DMS79 (cell line): ENCODE data around the gene QRFP.

ENCODE experiments used
- DNase-seq: peaks from one replicate; lab custom pipeline; 2025; lab: John Stamatoyannopoulos, UW

The QRFP gene

DNA sequence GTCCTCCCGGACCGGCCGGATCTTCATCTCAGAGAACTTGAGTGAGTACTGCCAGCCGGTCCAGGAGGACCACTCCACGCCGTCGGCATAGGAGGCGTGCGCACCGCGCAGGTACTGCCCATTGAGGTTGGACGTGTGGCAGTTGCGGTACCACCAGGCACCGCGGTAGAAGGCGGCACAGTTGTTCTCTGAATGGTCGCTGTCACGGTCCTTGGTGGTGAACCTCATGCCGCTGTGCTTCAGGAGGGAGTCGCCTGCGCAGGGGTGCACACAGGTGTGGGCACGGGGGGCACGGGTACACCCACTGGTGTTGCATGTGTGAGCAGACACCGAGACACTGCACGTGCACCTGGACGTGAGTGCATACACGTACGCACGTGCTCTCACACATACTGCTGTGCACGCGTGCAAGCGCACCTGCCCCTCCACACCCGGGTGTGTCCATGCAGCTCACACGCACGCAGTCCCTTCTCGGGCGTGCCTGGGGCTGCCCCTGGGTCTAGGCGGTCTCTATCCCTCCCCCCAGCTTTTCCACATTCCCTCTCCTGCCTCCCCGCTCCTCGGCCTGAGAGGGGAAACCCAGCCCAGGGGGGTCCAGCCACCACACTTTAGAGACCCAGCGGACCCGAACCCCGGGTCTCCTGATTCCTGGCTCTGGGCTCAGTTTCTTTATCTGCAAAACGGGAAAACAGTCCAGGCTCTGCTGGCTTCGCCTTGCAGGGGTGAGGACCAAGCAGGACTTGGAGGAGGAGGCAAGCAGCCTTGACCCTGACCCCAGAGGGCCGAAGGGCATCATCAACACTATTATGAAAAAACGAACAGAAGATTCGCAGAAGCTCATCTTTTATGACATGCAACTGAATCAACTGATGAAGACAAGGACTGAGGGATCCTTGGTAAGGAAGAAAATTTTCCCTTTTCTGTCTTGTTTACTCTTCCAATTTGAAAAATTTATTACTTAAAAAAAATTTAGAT is 7.7 kb upstream of the QRFP start:
- no peak for DNase-seq

DNA sequence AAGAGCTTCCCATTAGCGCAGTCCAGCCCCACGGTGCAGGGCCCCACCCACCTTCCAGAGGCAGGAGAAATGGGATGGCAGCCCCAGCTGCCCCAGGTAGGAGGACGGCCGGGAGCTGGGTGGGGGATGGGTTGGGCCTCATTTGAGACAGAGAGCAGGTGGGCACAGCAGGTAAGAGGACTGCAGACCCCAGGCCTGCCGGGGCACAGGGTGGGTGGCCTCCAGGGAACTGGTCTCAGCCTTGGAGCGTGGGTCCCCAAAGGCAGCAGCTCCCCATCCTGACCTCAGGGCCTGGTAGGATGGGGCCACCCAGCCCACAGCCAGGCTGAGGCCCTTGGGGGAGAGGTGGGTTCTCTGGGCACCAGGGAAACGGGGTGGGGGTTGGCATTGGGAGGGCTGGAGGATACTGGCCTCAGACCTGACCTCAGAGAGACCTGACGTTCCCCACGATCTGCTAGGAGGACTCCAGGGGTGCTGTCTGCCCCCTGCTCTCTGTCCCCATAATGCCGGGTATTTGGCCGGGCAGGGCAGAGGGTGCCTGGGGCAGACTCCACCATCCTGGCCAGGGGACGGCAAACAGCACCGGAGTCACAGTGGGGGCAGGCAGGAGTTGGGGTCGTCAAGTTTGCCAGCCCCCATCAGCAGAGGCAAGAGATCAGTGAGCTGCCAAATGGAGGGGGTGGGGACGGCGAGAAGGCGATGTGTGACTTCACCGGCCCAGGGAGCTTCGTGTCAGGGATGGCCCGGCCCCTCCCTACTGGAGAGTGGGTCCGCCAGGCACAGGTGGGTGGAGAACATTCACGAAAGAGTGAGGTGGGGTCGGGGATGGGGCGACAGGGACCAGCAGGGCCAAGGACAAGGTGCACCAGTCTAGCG is 6.8 kb upstream of the QRFP start:
- no peak for DNase-seq

DNA sequence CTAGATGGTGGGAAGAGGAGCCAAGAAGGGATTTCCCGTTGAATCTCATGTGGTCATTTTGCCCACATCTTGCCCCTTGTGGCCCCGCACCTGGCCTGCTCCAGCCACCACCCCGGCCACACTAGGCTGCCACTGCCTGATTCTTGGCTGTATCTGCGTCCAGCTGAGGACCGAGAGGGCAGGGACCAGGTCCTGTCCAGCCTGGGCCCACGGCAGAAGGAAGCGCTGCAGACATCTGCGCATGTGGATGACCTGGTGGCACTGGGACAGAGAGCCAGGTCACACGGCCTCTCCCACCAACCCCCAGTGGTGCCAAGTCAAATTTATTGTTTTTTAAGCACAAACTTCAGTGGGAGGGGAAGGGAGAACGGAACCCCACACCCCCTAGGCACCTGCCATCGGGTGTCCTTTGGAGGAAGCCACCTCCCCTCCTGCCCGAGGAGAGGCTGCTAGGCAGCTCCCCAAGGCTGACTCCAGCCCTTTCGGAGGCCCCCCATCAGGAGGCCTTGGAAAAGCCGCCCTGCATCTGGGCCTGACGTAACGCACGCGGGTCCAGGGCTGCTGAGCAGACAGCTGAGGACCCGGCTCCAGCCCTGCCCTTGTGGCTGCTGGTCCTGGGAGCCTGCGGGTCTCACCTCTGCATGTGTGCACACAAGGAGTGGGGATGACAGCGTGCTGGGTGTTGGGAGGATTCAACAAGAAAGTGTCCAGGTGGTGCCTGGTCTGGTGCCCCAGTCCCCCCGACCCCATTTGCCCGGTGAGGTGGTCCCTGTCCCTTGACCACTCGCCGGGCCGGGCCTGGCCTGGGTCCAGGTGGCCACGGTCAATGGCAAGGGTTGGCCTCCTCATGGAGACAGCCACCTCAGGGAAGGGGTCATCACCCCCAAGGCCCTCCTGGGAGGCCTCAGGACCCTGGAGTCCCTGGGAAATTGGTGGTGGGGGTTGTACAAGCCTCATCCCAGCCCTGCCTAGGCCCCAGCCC is 5.9 kb upstream of the QRFP start:
- no peak for DNase-seq

DNA sequence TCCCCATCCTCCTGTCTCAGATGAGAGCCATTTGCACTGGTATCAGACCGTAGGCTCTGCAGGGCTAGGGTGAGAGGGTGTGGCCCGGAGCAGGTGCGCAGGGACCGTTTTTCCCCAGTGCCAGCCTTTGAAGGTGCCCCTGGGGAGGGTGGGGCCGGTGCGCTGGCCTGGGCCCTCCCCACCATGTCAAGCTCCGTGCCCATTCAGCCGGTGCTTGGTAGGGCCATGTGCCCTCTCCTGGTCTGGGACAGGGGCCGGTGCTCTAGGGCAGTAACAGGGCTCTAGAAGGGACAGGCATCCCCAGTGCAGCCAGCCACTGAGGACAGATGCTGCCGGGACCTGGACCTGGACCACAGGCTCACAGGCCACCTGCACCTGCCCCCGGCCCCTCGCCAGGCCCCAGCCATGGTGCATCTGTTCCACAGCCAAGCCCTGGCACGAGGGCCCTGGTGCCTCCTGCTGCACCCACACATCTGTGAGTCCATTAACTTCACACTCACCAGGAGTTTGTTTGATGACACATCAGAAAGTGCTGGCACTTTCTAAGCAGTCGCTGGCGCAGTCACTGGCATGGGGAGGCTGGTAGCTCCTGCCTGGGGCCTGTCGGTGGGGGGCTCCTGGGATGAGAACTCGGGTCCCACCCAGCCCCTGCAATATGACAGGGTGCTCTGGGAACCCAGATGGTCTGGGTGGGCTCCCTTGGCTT is 5.0 kb upstream of the QRFP start:
- DNase-seq, result no peak

DNA sequence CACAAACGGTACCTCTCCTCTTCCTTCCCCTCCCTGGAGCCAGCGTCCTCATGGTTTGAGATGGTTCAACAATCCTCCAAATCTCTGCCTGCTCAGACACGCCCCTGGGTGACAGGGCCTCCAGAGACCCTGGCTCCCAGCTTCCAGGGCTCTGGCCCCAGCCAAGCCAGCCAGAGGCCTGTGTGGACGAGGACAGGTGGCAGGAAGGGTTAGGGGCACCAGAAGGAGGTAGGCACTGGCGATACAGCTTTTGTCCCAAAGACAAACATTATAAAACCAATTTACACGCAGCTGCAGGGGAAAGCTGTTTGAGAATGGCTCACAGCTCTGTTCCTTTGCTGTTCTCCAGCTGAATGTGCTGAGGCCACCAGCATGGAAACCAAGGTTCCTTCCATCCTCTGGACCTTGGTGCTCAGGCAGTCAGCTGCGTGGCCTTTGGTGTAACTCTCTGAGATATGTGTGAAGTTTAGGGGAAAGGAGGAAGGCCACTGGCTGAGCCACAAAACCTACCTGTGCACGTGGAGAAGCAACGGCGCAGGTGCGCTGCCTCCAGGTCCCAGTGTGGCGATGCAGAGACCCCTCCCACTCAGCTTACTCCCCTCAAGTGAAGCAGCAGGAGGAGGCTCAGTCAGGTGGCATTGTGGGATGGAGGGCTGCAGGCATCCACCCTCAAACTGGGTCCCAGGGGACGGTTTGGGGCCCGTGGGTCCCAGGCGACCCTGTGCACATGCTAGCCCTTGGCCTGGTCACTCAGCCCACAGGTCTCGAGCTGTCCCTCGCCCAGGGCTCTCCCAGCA is 4.3 kb upstream of the QRFP start:
- DNase-seq, result no peak

DNA sequence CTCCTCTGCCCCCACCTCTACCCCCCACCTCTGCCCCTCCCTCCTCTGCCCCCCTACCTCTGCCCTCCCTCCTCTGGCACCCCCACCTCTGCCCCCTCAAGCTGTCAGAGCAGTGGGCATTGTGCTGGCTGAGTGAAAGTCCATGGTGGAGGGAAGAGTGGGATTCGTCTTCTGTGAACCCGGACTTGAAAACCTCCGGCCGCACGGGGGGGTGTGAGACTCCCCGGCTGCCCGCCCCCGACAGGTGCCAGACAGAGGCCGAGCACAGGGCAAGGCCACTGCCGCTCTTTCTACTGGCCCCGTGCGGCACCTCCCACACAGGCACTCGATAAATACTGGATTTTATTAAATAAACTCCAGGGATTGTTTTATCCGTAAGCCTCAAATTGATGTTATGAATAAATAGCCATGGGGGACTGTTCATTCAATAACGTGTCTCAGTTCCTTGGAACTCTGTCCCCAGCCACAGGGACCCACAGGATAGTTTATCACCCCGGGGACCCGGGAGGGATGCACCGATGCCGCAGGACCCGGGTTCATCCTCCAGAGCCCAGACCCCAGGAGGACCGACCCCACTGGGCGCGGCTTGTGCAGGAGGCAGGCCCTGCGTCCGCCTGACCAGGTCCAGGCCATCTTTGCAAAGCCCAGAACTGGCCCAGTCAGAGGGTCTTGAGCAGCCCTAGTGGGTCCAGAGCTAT is 2.6 kb upstream of the QRFP start:
- DNase-seq, result no peak

DNA sequence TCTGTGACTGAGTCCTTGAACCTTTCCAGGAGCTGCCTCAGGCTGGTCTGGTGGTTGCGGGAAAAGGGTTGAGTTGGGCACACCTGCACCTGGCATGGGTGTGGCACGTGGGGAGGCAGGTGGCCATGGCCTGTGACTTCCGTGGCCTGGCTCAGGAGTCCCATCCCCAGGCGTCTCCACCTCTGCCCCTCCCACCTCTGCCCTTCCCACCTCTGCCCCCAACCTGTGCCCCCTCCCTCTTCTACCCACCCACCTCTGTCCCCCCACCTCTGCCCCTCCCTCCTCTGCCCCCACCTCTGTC is 1.9 kb upstream of the QRFP start:
- peak; percentile 10 for DNase-seq

DNA sequence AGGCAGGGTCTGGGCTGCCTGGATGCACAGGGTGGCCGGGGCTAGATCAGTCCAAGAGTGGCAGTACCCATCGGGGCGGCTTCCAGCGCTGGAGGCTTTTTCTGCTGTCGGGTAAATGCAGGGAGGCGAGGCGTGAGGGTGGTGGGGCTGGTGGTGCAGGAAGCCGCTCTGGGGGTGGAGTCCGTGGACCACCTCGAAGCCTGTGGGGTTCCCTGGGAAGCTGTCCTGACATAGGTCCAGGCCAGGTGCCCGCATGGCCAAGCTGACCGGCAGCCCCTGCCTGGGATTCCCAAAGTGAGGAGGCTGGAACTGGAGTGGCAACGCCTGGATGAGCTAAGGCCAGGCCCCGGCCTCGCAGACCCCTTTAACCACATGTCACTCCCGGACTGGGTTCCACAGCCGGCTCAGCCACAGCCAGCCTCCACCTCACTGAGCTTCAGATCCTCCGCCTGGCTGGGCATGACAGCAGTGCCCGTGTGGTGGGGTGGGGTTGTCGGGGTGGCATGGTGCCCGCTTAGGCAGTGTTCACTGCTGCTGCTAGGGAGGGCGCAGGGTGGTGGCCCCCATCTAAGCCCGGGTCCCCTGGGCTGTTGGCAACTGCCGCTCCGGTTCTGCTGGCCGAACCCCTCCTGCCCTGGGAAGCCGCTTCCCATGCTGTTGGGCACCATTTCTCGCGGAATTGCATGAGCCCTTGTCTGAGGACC is 1.4 kb upstream of the QRFP start:
- DNase-seq, result peak; percentile 36

DNA sequence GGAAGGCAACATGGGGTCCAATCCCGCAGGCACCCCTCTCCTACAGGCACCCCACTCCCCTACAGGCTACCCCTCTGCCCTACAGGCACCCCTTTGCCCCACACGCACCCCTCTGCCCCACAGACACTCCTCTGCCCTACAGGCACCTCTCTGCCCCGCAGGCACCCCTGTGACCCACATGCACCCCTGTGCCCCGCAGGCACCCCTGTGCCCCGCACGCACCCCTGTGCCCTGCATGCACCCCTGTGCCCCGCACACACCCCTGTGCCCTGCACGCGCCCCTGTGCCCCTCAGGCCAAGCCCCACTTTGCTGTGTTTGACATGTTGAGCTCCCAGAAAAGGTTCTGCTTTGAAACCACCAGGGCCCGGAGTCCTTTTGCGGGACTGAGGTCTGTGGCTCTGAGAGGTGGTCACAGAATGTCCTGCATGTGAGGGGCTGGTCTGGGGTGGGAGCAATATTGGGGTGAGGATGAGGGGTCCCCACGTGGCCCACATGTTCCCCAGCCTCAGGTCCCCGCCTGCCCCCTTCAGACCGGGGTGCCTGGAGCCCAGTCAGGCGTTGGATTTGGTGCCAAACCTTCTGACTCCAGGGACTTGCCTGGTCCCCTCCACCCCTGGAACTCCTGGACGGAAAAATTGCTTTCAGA is 616 bp upstream of the QRFP start:
- DNase-seq, result no peak

DNA sequence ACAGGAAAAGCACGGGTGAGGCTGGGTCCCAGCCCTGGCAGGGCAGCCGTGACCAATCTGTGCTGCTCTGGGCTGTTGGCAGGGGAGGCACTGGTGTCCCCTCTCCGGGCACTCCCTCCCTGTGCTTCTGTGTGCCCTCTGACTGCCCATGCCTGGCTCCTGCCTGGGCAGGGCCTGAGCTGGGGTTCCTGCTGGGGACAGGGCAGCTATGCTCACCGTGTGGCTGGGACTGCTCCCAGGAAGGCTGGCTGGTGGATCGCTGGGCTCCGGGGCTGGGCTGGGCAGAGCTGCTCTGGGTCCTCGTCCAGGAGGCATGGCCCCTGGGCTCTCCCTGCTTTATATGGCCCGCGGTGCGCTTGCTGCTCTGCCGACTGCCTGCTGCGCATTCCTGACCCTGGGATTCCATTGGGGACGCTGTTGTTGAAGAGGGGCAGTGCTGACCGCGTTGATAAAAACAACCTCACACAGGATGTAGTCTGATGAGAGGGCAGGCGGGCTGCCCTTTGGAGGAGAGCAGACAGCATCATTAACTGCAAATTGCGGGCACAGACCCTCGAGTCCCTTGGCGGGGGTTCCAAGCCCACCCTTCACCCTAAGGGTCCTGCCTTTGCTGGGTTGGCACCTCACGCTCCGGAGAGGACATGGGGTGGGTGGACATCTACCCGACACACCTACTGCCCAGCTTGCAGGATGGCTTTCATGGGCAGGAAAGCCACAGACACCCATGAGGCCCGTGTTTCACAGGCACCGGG is 955 bp downstream of the QRFP start:
- no peak for DNase-seq

DNA sequence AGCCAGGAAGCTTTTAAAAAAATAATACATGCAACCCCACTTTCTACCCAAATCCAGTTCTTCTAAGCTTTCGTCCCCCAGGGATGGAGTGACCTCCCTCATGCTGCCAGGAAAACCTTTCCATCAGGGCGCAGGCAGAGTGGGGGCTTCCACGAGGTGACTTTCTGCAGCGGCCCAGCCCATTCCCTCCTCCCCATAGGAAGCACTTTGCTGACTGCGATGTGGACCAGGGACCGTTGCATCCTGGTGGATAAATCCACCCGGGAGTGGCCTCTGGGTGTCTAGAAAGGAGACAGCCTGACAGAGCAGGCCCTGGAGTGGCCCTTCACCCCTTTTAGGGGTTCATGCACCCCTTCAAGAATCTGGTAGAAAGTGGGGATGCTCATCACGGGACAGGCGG is 1.6 kb downstream of the QRFP start:
- DNase-seq, result no peak

DNA sequence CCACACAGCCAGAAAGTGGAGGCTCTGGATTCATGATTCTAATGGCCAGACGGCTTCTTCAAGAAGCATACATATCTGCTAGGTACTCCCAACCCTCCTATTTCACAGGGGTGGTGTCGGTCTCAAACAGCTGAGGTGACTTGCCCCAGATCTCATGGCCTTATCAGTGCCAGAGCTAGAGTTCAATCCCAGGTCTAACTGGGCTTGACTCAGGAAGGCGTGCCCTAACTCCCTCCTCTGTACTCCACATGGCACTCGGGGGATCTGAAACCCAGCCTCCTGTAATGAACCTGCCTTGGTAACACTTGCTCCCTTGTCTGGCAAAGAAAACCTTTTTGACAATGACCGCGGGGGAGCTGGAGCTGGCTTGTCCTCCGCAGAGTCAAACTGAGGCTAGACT is 2.1 kb downstream of the QRFP start:
- no peak for DNase-seq

DNA sequence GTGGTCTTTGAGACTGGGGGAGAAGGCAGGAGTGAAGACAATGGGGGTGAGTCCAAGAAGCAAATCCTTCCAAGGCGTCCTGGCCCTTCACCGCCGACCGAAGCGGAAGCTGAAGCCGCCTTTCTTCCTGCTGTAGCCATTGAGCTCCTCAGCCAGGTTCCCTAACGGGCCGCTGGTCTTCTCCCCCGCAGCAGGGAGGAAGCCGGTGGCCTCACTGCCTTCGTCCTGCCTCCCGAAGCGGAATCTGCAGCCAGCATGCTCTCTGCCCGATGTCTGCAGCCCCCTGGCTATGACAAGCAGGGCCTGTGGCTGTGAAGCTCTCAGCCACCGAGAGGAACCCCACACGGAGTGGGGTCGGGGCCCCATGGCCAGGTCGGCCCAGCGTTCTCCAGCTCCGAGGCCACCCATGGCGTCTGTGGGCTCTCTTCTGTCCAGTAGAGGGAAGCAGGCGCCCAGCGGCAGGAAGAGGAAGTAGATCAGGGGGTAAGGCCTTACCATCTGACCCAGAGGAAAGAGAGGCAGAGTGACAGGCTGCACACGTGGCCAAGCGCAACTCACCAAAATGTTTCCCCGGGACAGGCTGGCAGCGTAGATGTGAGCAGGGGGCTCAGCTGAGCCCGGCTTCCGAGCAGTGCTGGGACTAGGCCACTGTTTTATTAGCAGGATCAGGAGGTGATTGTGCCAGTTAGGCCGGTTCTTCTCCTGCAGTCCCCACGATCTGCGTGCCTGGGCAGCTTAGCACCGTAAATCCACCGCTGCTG is 3.1 kb downstream of the QRFP start:
- no peak for DNase-seq

DNA sequence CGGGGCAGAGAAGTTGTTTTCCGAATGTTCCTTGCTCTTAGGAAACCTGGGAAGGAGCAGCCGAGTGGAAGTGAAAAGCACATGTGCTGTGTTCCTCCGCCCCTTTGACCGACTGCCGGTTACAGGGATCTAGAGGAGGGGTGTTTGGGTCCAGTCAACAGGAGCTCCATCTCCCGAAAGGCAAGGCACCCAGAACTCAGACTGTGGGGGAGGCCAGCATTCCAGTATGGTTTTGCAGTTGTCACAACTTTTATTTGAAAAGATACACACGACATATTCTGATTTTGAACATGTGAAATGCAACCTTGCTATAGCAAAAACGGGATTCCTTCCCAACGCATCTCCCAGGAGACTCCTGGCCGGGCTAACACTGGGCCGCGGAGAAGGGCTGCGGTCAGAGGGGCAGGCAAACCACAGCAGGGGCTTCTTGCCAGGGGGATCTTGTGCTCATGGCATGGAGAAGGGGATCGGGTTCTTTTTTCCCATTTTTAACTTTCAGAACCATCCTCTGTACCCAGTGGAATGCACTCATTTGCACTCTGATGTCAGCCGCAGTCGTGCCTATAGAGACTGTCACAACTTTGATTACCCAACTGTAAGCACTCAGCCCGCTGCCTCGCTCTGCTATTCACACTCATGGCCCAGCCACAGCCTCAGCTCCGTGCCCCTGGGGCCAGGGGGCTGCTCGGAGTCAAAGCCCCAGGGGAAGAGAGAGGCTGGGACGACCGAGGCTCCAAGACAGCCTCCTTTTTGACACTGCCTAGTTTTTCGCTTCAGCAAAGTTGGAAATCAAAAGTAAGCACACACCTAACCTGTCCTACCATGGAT is 3.9 kb downstream of the QRFP start:
- DNase-seq, result no peak

DNA sequence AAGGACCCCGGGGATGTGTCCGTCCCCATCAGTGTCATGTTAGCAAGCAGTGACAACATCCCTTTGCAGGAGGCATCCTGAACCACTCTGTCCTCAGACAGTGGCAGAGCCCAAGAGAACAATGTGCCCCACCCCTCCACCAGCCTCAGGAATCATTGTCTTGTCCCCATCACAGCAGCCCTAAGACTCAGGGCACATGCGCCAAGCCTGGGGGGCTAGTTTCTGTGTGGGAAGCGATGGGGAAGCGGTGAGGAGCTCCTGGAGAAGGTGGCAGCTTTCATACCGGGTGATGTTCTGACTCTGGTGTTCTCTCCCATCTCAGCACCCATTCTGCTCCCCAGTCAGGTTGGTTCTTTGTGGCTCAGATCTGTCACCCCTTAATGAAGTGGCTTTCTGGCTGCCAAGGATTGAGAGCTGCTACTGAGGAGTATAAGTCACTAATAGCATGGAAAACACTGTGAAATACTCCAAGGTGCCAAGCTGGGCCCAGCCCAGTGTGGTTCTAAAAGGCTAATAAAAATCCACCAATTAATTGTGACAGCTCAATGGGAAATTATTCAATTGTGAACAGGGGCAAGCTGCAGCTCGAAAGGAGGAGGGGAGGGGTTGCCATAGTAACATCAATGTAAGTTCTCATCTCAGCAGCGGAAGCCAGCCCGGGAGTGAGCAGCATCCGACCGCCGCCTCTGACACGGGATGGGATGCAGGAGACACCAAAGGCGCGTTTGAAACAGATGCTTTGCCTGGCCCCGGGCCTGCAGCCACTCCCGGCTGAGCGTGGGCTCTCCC is 4.7 kb downstream of the QRFP start:
- DNase-seq, result no peak
